ENCODE measurements around the gene TBC1D22A.

TBC1D22A gene

GRCh38 chr22:47197773-47198500, 435.5 kb downstream of the TBC1D22A start:
- no peak for DNase-seq

DNA sequence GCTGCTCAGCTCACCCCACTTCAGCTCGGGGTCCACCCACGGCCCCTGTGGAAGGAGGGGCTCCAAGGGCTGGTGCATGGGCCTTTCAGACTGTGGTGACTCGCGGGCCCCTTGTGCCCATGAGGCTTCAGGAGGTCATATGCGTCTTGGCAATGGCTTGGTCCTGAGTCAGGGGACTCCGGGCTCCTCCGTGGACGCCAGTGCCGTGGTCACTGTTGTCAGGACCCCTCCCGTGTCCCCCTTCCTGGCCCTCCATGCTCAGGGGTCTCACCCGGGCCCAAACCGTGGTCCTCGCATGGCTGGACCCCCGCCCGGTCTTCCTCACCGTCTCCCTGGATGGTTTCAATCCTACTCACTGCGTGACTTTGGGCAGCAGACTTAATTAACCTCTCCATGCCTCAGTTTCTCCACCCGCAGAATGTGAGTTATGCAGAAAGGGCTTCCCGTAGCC, 436.4 kb downstream of the TBC1D22A start:
- DNase-seq: no peak

GRCh38 chr22:47199261-47199978, 437.0 kb downstream of the TBC1D22A start:
- DNase-seq: no peak

- no peak for DNase-seq
Observed at GRCh38 chr22:47199979-47200272, 437.5 kb downstream of the TBC1D22A start.

DNA sequence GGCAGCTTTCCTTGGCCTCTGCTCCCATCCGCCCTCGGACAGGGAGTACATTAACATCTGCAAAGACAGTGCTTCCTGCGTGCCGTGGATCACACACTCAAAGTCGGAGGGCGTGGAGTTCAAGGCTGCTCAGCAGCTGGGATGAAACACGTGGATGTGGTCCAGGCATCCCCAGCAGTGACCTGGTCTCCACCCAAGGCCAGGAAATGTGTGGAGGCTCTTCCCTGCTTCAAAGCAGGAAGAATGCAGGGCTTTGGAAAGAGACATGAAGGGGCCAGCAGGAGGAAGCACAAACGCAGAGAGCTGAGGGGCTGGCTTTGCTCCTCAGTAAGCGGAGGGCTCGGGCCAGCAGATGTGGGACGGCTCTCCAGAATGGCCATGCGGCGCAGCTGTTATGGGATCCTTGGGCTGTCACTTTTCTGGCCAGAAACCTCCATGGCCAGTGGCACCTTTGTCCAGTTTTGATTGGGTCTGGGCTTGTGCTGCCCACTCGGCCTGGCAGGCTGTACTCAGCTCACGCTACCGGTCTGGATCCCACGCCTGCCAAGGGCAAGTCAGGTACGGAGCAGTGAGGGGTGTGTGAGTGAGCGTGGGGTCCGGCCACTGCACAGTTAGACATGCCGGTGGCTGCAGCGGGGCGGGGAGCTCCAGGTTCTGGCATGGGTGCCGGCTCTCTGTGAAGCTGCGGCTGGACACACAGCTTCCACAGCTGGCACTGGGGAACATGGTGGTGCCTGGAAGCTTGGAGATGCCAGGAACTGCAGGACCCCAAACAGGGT, 438.0 kb downstream of the TBC1D22A start:
- no peak for DNase-seq

GRCh38 chr22:47201186-47201995, 438.9 kb downstream of the TBC1D22A start:
- no peak for DNase-seq

DNA sequence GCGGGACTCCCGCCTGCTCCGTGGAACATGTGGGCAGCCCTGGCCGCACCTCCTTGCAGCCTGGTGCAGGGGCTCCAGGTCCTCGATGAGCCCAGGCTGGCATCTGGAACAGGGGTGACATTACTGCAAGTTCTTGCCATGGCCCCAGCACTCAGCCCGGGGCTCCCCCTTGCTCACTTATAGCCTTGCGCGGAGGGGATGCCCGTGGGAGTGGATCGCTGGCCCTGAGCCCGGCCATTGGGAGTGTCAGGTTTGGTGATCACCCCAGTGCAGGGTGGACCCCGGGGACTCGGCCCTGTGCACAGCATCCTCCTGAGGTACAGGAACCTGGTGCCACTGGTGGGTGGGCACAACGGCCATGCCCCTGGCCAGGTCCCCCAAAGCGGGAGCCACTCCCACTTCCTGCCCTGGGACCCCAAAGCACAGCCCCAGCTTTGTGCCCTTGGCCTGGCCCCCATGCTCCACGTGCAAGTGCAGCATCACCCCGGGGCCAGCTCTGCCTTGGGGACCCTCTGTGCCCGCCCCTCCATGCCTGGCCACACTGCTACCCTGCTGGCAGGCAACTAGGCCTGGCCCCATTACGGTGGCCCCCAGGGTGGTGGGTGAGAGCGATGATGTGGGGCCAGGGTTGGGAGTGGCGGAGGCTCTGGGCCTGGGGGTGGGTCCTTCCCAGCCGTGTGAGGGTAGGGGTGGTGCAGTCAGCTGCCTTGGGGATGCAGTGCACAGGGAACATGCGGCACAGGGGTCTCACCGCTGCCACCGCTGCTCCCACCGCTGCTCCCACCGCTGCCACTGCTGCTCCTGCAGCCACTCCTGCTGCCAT, 439.8 kb downstream of the TBC1D22A start:
- DNase-seq: no peak

- no peak for DNase-seq
Observed at GRCh38 chr22:47202819-47203553, 440.5 kb downstream of the TBC1D22A start.

DNA sequence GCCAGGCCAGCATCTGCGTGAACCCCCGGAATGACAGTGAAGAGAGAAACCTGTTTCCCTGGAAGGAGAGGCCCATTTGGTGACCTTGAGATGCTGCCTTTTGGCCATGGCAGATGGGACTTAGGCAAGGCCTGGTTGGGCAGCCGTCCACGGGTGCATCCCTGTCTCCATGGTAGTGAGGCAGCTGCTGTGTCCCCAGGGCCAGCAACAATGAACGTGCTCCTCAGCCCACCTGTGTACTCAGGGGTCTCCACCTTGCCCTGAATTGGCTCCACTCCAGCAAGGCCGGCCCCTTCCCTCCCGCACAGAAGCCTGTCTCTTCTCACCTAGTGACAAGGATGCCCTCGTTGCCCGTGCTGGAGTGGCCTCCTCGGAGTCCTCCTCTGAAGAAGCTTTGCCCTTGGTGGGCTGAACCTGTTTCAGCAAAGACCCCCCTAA, 441.1 kb downstream of the TBC1D22A start:
- no peak for DNase-seq

DNA sequence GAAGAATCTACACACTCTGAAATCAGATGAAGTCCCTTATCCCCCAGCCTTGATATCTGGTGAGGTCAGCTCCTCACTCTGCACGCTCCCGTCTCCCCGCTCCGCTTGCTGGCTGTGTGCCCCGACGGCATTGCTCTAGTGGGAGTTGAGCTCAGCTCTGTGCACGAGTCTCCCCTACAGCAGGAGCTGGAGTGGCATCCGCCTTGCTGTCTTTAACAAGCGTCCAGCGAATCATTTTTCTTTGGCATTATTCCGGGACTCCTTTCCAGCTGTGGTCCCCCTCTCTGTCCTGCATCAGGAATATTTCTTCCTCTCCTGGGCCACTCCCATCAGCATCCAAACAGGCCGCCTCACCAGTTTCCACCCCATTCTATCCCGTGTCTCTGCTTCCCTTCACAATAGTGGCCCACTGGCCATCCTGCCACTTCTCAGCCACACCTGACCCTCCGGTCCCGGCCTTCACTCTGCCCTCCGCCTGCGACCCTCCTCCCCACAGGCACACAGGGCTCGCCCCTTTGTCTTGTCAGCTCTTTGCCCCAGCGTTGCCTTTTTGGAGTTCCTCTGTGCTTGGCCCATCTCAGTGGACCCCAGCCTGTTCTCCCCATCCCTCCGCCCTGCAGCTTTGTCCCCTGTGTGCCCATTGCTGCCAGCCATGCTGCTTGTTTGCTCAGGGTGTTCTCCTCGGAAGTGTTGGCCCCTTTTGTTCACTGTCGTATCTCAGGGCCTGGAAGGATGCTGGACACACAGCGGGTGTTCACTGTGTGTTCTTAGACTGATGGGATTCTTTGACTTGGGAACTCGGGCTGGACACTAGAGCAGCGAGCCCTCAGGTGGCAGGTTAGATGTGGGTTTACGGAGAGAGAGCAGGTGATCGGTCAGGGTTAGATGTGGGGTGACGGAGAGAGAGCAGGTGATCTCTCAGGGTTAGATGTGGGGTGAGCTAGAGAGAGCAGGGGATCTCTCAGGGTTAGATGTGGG, 441.8 kb downstream of the TBC1D22A start:
- DNase-seq: no peak

- DNase-seq: no peak
Observed at GRCh38 chr22:47205081-47205491, 442.6 kb downstream of the TBC1D22A start.

DNA sequence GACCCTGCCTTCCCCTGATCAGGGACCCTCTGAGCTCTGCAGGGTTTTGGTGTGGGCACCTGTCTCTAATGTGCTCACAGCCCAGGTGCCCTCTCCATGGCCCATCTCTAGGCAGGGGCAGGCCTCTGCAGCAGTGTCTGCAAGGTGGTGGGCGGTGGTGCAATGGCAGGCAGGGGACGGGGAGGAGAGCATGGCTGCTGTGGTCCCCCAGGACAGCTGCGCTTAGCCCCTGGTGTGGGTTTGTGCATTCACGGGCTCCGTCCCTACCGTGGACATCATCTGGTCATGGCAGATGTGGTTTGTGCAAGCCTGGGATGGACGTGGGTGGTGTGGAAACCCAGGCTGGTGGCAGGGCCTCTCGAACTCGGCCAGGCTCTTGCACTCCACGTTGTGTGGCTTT, 443.1 kb downstream of the TBC1D22A start:
- DNase-seq: no peak

GRCh38 chr22:47206164-47206563, 443.7 kb downstream of the TBC1D22A start:
- DNase-seq: no peak

GRCh38 chr22:47206666-47207218, 444.3 kb downstream of the TBC1D22A start:
- DNase-seq: no peak

DNA sequence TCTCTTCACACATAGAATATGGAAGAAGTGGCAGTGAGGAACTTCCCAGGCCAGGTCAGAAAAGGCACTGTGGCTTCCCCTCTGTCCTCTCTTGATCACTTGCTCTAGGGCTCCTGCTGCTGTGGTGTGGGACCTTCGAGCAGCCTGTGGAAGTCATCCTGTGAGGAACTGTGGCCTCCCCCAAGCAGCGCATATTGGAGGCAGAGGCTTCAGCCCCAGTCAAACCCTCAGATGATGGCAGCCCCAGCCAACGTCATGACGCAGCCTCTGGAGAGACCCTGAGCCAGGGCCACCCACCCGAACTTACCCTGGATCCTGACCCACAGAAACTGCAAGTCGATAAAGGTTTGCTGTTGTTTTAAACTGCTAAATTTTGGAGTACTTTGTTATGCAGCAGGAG, 444.9 kb downstream of the TBC1D22A start:
- DNase-seq: no peak

GRCh38 chr22:47207846-47208554, 445.6 kb downstream of the TBC1D22A start:
- DNase-seq: no peak

- no peak for DNase-seq
Observed at GRCh38 chr22:47208630-47209029, 446.2 kb downstream of the TBC1D22A start.

DNA sequence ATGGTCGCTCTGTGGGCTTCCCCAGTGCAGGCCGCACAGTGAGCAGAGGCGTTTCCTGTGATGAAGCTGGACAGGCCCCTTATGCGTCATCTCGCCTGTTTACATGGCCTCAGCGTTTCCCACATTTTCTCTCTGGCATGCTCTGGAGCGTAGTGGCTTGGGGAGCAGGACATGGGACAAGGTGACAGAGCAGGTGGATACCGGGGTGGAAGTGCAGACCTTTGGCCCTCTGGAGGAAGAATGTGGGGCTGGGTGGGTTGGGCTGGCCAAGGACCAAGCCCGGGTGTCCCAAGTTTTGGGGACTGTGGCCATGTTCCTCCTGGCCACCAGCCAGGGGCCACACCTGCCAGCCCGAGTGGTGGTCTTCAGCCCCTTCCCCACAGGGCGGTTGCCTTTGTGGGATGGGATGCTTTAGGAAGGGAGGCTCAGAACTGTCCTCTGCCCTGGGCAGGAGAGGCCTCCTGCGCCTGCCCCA, 446.6 kb downstream of the TBC1D22A start:
- no peak for DNase-seq

DNA sequence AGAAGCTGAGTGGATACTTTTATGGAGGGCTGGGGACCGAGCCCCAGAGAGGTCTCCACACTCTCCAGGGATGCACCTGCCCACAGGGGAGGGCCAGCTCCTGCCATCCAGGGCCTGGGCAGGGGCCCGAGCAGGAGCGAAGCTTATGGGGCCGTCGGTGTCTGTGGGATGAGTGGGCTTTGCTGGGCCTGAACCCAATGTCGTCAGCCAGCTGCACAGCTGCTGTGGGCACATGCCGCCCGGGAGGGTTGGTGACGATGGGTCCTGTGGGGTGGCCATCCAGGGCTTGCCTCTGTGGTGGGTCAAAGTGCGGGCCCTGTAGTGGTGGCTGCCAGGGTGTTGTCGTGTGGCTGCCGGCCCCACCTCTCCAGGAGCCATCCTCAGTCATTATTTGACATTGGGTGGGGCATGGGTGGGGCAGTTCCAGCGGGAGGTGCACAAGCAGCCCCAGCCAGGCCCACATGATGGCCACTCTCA, 447.1 kb downstream of the TBC1D22A start:
- DNase-seq: no peak
